Activated naive CD4-positive, alpha-beta T cell treated with anti-CD3 and anti-CD28 coated beads, Interleukin-2, amount 50 U/mL, for 24 hours (primary cell): Measurements from ENCODE around the gene PILRB.
A peak's percentile ranks its signal among the peaks of the same experiment; 100 is the strongest.
"Not testable (repeated sequence)": the region's sequence is repeated elsewhere in the genome, so short reads cannot be mapped to it uniquely, and the experiment has no call there.

Source experiments
- H3K27ac Mint-ChIP-seq: one replicate; pipeline ENCODE4 v1.8.0; 2021; ENCODE audit warnings: mild to moderate bottlenecking, mixed read lengths
- H3K27me3 Mint-ChIP-seq: one replicate; pipeline ENCODE4 v1.8.0; 2021; ENCODE audit warnings: mixed read lengths
- H3K36me3 Mint-ChIP-seq: one replicate; pipeline ENCODE4 v1.8.0; 2021; ENCODE audit warnings: mixed read lengths
- H3K4me1 Mint-ChIP-seq: one replicate; pipeline ENCODE4 v1.8.0; 2021; ENCODE audit warnings: mixed read lengths
- H3K4me3 Mint-ChIP-seq: one replicate; pipeline ENCODE4 v1.8.0; 2021; ENCODE audit warnings: mild to moderate bottlenecking, mixed read lengths
- H3K9me3 Mint-ChIP-seq: one replicate; pipeline ENCODE4 v1.8.0; 2021; ENCODE audit warnings: mixed read lengths

The PILRB gene

GRCh38 chr7:100382234-100382853, 24.4 kb downstream of the PILRB start:
- not testable (repeated sequence) for H3K9me3 Mint-ChIP-seq, H3K36me3 Mint-ChIP-seq, H3K4me1 Mint-ChIP-seq, H3K4me3 Mint-ChIP-seq, H3K27ac Mint-ChIP-seq, H3K27me3 Mint-ChIP-seq

GRCh38 chr7:100384628-100385294, 26.8 kb downstream of the PILRB start:
- Mint-ChIP-seq H3K36me3 (peaks cover 2% of the 10 kb centered on the region), H3K4me1 (peaks cover 6% of the 10 kb centered on the region), H3K9me3 (no peaks in the 10 kb centered on the region), H3K27me3 (no peaks in the 10 kb centered on the region), H3K27ac (no peak overlapping the region), H3K4me3 (no peak overlapping the region)

- no peak overlapping the region for H3K27ac Mint-ChIP-seq
- H3K9me3 Mint-ChIP-seq: no peaks in the 10 kb centered on the region
- no peak overlapping the region for H3K4me3 Mint-ChIP-seq
- H3K36me3 Mint-ChIP-seq: peaks cover 2% of the 10 kb centered on the region
- peaks cover 6% of the 10 kb centered on the region for H3K4me1 Mint-ChIP-seq
- H3K27me3 Mint-ChIP-seq: no peaks in the 10 kb centered on the region
Measured at GRCh38 chr7:100386940-100387339, 29.0 kb downstream of the PILRB start.

GRCh38 chr7:100387695-100388094, 29.8 kb downstream of the PILRB start:
- H3K36me3 Mint-ChIP-seq: peaks cover 2% of the 10 kb centered on the region
- H3K4me3 Mint-ChIP-seq: no peak overlapping the region
- no peak overlapping the region for H3K27ac Mint-ChIP-seq
- H3K4me1 Mint-ChIP-seq: peaks cover 2% of the 10 kb centered on the region
- no peaks in the 10 kb centered on the region for H3K9me3 Mint-ChIP-seq
- H3K27me3 Mint-ChIP-seq: no peaks in the 10 kb centered on the region

GRCh38 chr7:100389437-100390088, 31.6 kb downstream of the PILRB start:
- H3K36me3 Mint-ChIP-seq: peaks cover 2% of the 10 kb centered on the region
- H3K4me3 Mint-ChIP-seq: no peak overlapping the region
- no peaks in the 10 kb centered on the region for H3K4me1 Mint-ChIP-seq
- no peaks in the 10 kb centered on the region for H3K9me3 Mint-ChIP-seq
- no peaks in the 10 kb centered on the region for H3K27me3 Mint-ChIP-seq
- no peak overlapping the region for H3K27ac Mint-ChIP-seq

- H3K27ac Mint-ChIP-seq: no peak overlapping the region
- H3K27me3 Mint-ChIP-seq: no peaks in the 10 kb centered on the region
- peaks cover 2% of the 10 kb centered on the region for H3K4me1 Mint-ChIP-seq
- H3K36me3 Mint-ChIP-seq: peaks cover 2% of the 10 kb centered on the region
- no peak overlapping the region for H3K4me3 Mint-ChIP-seq
- H3K9me3 Mint-ChIP-seq: no peaks in the 10 kb centered on the region
Measured at GRCh38 chr7:100390286-100391009, 32.5 kb downstream of the PILRB start.

GRCh38 chr7:100393233-100393905, 35.5 kb downstream of the PILRB start:
- Mint-ChIP-seq H3K4me3 (no peak overlapping the region), H3K27ac (no peak overlapping the region), H3K4me1 (peaks cover 23% of the 10 kb centered on the region), H3K36me3 (peaks cover 2% of the 10 kb centered on the region), H3K9me3 (no peaks in the 10 kb centered on the region), H3K27me3 (no peaks in the 10 kb centered on the region)

- Mint-ChIP-seq H3K27ac (peak overlapping the region; percentile 80), H3K4me3 (no peak overlapping the region), H3K27me3 (no peaks in the 10 kb centered on the region), H3K9me3 (no peaks in the 10 kb centered on the region), H3K36me3 (peaks cover 2% of the 10 kb centered on the region), H3K4me1 (peaks cover 27% of the 10 kb centered on the region)
Measured at GRCh38 chr7:100394077-100394476, 36.2 kb downstream of the PILRB start.

- H3K4me1 Mint-ChIP-seq: peaks cover 27% of the 10 kb centered on the region
- peak overlapping the region; percentile 88 for H3K27ac Mint-ChIP-seq
- no peaks in the 10 kb centered on the region for H3K9me3 Mint-ChIP-seq
- H3K4me3 Mint-ChIP-seq: peak overlapping the region; percentile 81
- no peaks in the 10 kb centered on the region for H3K27me3 Mint-ChIP-seq
- peaks cover 5% of the 10 kb centered on the region for H3K36me3 Mint-ChIP-seq
Measured at GRCh38 chr7:100396421-100396982, 38.6 kb downstream of the PILRB start.

- H3K4me1 Mint-ChIP-seq: peaks cover 27% of the 10 kb centered on the region
- no peaks in the 10 kb centered on the region for H3K9me3 Mint-ChIP-seq
- H3K27ac Mint-ChIP-seq: peak overlapping the region; percentile 88
- peaks cover 10% of the 10 kb centered on the region for H3K36me3 Mint-ChIP-seq
- peak overlapping the region; percentile 81 for H3K4me3 Mint-ChIP-seq
- H3K27me3 Mint-ChIP-seq: no peaks in the 10 kb centered on the region
Measured at GRCh38 chr7:100397315-100398081, 39.6 kb downstream of the PILRB start.

- Mint-ChIP-seq H3K9me3 (no peaks in the 10 kb centered on the region), H3K4me3 (peak overlapping the region; percentile 40), H3K27ac (peak overlapping the region; percentile 3), H3K36me3 (peaks cover 10% of the 10 kb centered on the region), H3K27me3 (no peaks in the 10 kb centered on the region), H3K4me1 (peaks cover 27% of the 10 kb centered on the region)
Measured at GRCh38 chr7:100398239-100398638, 40.3 kb downstream of the PILRB start.

GRCh38 chr7:100400041-100400440, 42.1 kb downstream of the PILRB start:
- Mint-ChIP-seq H3K36me3 (peaks cover 13% of the 10 kb centered on the region), H3K9me3 (no peaks in the 10 kb centered on the region), H3K27ac (no peak overlapping the region), H3K4me3 (no peak overlapping the region), H3K27me3 (no peaks in the 10 kb centered on the region), H3K4me1 (peaks cover 27% of the 10 kb centered on the region)

GRCh38 chr7:100400656-100401055, 42.7 kb downstream of the PILRB start:
- Mint-ChIP-seq H3K4me3 (no peak overlapping the region), H3K36me3 (peaks cover 13% of the 10 kb centered on the region), H3K9me3 (no peaks in the 10 kb centered on the region), H3K27me3 (no peaks in the 10 kb centered on the region), H3K4me1 (peaks cover 23% of the 10 kb centered on the region), H3K27ac (no peak overlapping the region)

- H3K4me1 Mint-ChIP-seq: peaks cover 17% of the 10 kb centered on the region
- H3K9me3 Mint-ChIP-seq: no peaks in the 10 kb centered on the region
- no peaks in the 10 kb centered on the region for H3K27me3 Mint-ChIP-seq
- peaks cover 13% of the 10 kb centered on the region for H3K36me3 Mint-ChIP-seq
- no peak overlapping the region for H3K27ac Mint-ChIP-seq
- no peak overlapping the region for H3K4me3 Mint-ChIP-seq
Measured at GRCh38 chr7:100401811-100402210, 43.9 kb downstream of the PILRB start.
